Stimulated activated naive CD4-positive, alpha-beta T cell (primary cell): ENCODE measurements around the gene DNAH1.
A peak's percentile ranks its signal among the peaks of the same experiment; 100 is the strongest.

Experiments used
- DNase-seq, 6 experiments: peaks; one replicate each; lab custom pipeline; 2025; lab: John Stamatoyannopoulos, UW

Gene DNAH1

GRCh38 chr3:52446631-52447511 is 130.8 kb downstream of the DNAH1 start:
- peak; percentile 30 to 73 (median 60) for DNase-seq

GRCh38 chr3:52447512-52448355 is 131.6 kb downstream of the DNAH1 start:
- DNase-seq = no peak
